NCI-H146 treated with DMSO at 0.1 percent for 48 hours (cell line): ENCODE data around the gene BMPR2.
A peak's percentile ranks its signal among the peaks of the same experiment; 100 is the strongest.
"Not testable (repeated sequence)": the region's sequence is repeated elsewhere in the genome, so short reads cannot be mapped to it uniquely, and the experiment has no call there.

Experiments
- DNase-seq: peaks from one replicate; lab custom pipeline; 2025; ENCODE audit not compliant: unreplicated experiment; lab: John Stamatoyannopoulos, UW

BMPR2 gene

GRCh38 chr2:202514732-202515131, 138.6 kb downstream of the BMPR2 start:
- no peak for DNase-seq

GRCh38 chr2:202519453-202519852, 143.3 kb downstream of the BMPR2 start:
- no peak for DNase-seq

GRCh38 chr2:202521470-202521869, 145.3 kb downstream of the BMPR2 start:
- DNase-seq: no peak

GRCh38 chr2:202529389-202529788, 153.3 kb downstream of the BMPR2 start:
- DNase-seq: no peak

- no peak for DNase-seq
Observed at GRCh38 chr2:202530038-202530437, 153.9 kb downstream of the BMPR2 start.

GRCh38 chr2:202535290-202535689, 159.2 kb downstream of the BMPR2 start:
- not testable (repeated sequence) for DNase-seq

- no peak for DNase-seq
Observed at GRCh38 chr2:202541137-202541536, 165.0 kb downstream of the BMPR2 start.

- DNase-seq: no peak
Observed at GRCh38 chr2:202542142-202542541, 166.0 kb downstream of the BMPR2 start.

- DNase-seq: no peak
Observed at GRCh38 chr2:202545523-202545922, 169.4 kb downstream of the BMPR2 start.

GRCh38 chr2:202545931-202546330, 169.8 kb downstream of the BMPR2 start:
- no peak for DNase-seq

- not testable (repeated sequence) for DNase-seq
Observed at GRCh38 chr2:202546499-202547141, 170.5 kb downstream of the BMPR2 start.

GRCh38 chr2:202548240-202548639, 172.1 kb downstream of the BMPR2 start:
- DNase-seq: no peak

GRCh38 chr2:202551000-202551399, 174.9 kb downstream of the BMPR2 start:
- not testable (repeated sequence) for DNase-seq

- no peak for DNase-seq
Observed at GRCh38 chr2:202555356-202555755, 179.2 kb downstream of the BMPR2 start.

- no peak for DNase-seq
Observed at GRCh38 chr2:202560200-202560599, 184.1 kb downstream of the BMPR2 start.

- DNase-seq: no peak
Observed at GRCh38 chr2:202564226-202564625, 188.1 kb downstream of the BMPR2 start.

- no peak for DNase-seq
Observed at GRCh38 chr2:202566286-202566685, 190.2 kb downstream of the BMPR2 start.

- no peak for DNase-seq
Observed at GRCh38 chr2:202574541-202574940, 198.4 kb downstream of the BMPR2 start.

GRCh38 chr2:202575194-202575593, 199.1 kb downstream of the BMPR2 start:
- not testable (repeated sequence) for DNase-seq

- peak; percentile 15 for DNase-seq
Observed at GRCh38 chr2:202577250-202578183, 201.4 kb downstream of the BMPR2 start.

GRCh38 chr2:202582846-202583245, 206.7 kb downstream of the BMPR2 start:
- not testable (repeated sequence) for DNase-seq

- DNase-seq: no peak
Observed at GRCh38 chr2:202583709-202584219, 207.6 kb downstream of the BMPR2 start.
